Stimulated activated CD8-positive, alpha-beta memory T cell treated with anti-CD3 and anti-CD28 coated beads, Interleukin-12 subunit alpha, Interleukin-12 subunit beta, amount 100 ng/mL, for 1 hour (primary cell): ENCODE results near the gene OR5K2.

ENCODE experiments used
- DNase-seq: peaks from one replicate; pipeline ENCODE4 v3.0.0-alpha.2; 2020; ENCODE audit warnings: low read depth

Gene OR5K2

DNA sequence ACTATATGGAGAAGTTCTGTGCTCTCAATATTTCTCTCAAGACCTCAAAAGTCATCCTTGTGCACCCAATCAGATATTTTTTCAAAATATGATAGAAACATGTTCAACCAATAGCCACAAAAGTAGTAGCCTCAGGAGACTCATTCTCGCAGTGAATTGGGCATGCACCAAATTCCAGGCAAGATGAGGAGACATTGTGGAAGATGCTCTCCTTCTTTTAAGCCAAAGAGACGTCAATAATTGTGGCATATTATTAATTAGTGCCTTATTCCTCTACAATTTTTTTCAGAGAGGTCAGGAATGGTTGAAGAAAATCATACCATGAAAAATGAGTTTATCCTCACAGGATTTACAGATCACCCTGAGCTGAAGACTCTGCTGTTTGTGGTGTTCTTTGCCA, at the start of gene OR5K2:
TSS of gene OR5K2 (plus strand) at position 301 of the 400 bp plus-strand sequence. CDS start at position 301, 0 bp downstream.
- no peak for DNase-seq

DNA sequence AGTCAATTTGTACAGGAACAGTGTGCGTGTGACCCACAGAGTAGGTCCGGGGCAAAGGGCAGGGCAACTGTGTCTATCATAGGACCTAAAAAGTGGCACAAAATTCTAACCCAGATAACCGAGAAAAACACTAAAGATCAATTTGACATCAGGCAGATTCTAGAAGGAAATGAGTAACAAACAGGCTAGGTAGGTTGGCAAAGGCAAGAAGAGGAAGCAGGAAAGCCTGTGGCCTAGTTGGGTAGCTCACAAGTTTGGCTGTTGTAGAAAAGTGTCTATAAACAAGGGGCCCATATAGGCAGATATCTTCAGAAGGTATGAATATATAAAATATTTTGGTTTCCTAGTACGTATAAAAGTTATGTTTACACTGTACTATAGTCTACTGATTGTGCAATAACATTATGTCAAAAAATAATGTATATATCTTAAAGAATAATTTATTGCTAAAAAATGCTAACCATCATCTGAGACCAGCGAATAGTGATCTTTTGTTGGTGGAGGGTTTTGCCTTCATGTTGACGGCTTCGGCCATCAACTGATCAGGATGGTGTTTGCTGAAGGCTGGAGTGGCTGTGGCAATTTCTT, 47.8 kb upstream of the OR5K2 start:
- no peak for DNase-seq

DNA sequence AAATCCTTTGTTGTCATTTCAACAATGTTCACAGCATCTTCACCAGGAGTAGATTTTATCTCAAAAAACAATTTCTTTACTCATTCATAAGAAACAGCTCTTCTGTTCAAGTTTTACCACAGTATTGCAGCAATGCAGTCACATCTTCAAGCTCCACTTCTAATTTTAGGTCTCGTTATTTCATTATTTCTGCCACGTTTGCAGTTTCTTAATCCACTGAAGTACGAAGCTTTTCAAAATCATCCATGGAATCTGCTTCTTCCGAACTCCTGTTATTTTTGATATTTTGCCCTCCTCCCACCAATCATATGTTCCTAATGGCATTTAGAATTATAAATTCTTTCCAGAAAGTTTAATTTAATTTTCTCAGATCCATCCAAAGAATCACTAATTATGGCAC, 47.1 kb upstream of the OR5K2 start:
- no peak for DNase-seq

DNA sequence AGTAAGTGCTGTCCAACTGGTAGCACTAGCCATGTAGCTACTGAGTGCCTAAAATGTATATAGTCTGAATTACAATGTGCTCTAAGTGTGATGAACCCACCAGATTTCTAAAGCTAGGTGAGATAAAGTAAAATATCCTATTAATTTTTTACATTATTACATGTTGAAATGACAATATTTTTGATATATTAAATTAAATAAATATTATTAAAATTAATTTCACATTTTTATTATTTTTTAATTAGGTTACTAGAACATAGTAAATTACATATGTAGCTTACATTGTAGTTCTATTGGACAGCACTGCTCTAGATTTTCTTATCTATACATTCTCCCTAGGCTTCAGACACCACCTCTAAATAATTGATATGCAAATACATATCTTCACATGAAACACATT, 43.7 kb upstream of the OR5K2 start:
- DNase-seq, result no peak

DNA sequence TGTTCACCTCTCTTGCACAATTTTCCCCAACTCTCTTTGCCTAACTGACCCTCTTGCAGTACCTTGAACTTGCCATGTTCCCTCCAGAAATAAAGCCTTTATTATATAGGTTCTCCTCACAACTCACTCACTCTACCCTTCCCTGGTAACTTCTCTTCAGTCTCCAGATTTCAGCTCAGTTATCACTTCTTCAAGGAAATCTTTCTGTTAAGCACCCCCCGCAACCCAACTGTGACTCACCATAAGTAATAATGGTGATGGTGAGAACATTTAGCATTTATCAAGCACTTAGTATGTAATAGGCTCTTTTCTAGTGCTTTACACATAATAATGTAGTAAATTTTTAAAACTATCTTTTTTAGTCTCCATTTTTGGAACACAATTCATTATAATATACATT, 42.6 kb upstream of the OR5K2 start:
- no peak for DNase-seq

DNA sequence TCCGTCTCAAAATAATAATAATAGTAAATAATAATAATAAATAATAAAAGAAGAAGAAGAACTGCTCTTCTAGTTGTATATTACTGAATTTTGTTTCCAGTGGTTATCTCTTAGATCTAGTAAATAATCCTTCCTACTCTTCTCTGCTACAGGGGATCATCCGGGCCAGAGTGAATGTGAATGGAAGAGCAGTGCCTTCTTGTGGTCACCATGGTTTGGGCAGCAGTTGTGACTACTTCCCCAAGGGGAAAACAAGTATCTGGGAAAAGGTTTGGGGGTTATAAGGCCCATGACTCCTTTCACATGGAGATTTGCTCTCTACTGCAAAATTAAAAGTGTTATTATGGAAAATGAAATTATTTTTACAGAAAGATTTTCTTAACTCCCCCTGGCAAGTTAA, 39.9 kb upstream of the OR5K2 start:
- no peak for DNase-seq

DNA sequence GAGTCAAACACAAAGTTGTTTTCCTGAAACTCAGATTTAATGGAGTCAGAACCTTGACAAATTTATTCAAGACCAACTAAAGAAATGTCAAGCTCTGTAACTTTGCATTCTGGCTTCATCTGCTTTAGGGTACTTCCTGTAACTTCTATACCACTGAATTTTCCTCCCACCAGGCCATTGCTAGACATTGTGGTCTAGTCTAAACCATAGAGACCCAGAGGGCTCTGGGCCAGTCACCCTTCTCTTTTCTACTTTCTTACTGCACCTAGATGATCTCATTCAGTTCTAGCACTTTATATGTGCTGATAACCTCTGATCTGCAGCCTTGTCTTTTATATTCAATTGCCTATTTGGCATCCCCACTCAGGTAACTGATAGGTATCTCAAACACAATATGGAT, 37.3 kb upstream of the OR5K2 start:
- no peak for DNase-seq

DNA sequence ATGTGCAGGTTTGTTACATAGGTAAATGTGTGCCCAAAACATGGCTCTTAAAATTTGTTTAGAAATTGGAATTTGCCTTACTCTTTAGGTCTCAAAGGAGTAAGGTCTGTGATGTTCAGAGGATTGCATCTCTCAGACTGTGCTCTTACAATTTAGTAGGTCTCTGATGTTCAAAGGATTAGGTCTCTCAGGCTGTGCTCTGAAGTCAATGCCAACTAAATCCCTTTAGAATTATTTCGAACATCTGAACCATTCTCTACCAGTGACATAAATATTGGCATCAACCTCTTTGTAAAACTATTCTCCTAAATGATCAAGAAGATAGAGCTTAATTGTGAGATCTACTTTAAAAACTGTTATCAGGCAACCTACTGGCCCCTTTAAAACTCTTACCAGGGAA, 34.6 kb upstream of the OR5K2 start, which contains the start of gene OR5K1:
TSS of gene OR5K1 (plus strand) at position 301 of the 400 bp plus-strand sequence. CDS start 6,376 bp downstream, outside the sequence.
- no peak for DNase-seq

DNA sequence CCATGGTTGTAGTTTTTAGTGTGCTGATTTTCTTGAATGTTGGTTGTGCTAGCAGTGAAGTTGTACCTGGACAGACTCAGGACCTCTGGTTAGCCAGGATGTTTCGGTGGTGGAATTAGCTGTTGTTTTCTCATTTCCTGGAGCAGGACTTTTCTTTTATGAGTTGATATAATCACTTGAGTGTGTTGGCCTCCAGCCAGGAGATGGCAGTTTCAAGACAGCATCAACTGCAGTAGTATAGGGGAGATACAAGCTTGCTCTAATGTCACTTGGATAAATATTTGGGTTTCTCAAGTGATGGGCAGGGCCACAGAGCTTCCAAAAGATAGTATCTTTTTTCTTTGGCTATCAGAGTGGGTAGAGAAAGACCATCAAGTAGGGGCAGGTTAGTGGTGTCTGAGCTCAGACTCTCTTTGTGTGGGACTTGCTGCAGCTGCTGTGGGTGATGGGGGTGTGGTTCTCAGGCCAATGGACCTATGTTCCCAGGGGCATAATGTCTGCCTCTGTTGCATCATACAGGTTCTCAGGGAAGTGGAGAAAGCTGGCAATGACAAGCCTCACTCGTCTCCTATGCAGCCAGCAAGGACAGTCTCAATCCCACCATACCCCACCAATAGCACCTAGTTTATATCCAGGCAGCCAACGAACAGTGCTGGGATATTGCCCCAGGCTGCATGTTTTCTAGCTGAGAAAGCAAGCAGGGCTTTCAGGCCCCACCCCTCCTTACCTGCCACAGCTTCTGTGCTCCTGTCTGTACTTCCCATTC, 14.6 kb upstream of the OR5K2 start:
- DNase-seq, result no peak

DNA sequence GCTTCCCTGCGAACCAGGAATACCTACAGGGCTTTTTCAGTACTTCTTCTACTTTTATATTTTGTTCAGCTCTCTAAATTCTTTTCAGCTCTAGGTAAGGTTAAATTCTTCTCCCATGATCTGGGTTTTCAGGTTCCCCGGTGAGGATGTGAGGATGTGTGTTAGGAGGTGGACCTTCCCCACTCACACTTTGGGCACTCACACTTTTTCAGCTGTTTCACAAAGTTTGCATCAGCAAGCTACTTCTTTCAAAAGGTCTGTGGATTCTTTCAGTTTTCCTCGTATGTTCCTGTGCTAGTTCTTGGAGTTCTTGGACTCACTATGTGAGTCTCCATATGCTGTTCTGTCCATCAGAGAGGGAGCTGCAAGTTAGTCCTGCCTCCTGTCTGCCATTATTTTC, 13.9 kb upstream of the OR5K2 start:
- DNase-seq, result no peak

DNA sequence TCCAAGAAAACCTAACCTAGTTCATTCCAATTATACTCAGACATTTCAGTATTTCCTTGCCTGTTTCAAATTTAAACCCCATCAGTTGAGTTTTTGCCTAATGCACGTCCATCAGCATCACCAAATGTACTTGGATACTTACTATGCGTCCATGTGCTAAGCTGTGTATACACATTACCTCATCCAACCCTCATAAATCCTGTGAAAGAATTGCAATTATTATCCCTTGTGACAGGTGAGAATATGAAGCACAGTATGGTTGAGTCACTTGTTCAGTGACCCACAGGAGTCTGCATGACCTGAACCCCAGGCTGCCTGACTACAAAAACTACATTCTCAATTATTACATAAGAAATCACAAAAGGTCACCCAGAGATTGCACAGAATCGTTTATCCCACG, 2.5 kb downstream of the OR5K2 start:
- DNase-seq, result no peak

DNA sequence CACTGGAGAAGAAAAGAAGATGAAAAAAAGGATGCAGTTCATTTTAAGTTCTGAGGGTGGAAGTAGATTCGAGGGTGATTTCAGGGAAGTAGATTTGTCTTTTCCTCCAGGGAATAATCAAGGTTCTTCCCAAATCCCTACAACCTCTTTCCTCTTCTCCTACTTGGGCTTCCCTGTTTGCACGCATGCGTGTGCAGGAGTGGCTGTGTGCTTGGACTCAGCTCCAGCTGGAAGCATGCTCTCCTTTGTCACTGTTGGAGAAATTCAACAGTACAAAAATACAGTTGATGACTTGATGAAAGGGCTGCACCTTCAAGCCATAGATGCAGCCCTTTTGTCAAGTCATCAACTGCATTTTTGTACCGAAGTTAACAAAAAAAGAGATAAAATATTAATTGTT, 3.8 kb downstream of the OR5K2 start:
- DNase-seq, result no peak

DNA sequence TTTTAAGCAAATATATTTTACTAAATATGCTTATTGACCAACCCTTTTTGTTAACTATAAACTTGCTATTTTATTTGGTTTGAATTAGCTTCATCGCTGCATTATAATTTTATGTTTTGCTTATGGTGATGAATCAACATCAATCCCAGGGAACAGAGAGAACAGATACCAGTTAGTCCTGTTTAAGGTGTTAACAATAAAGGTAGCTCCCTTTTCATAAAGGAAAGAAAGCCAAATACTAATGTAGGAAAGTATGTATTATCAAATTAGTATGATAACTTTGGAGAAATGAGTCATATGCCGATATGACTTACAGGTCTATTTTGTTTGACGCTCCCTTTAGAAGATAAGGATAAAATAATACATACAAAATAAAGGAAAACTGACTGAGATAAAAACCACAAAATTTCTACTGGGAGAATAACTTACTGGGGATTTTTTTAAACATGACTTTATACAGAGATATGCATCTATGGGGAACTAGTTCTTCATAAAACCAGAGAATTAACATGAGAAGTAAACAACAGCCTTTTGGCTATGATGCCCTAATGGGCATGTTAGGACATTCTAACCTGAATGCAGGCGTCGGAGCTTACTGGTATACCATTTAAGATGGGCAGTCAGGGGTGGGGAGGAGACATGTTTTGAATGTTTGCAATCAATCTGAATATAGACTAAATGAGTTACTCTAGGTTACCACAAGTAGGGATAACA, 4.5 kb downstream of the OR5K2 start:
- no peak for DNase-seq

DNA sequence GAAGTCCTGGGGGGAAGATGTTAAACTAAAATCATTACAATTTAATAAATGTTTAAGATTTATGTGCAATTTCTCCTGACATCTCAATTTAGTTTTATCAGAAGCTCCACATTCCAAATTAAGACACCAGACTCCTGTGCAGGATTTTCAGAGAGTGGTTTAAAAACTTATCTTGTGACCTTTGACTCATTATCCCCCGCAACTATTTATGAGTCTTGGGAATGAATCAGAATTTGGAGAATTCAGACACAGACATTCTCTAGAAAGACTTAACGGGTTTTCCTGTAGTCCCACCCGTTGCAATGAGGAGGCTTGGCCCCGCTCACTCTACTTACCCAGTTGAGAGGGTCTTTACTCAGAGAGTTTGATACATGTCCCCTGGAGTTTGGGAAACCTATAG, 7.1 kb downstream of the OR5K2 start:
- DNase-seq, result no peak

DNA sequence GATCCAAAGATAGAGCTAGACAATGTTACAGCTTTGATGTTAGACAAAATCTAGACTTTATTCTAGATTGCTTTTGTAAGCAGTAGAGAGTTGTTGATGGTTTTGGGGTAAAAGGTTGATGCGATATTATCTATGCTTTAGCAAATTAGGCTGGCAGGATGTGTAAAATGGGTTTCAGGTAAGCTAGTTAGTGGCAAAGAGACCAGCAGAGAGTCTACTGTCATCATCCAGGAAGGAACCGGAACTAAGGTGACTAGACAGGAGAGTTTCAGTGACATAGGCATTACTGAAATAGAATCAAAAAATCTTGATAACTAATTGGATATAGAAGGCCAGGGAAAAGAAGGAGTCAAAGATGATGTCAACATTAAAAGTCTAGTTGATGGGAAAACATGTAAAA, 11.1 kb downstream of the OR5K2 start:
- DNase-seq, result no peak

DNA sequence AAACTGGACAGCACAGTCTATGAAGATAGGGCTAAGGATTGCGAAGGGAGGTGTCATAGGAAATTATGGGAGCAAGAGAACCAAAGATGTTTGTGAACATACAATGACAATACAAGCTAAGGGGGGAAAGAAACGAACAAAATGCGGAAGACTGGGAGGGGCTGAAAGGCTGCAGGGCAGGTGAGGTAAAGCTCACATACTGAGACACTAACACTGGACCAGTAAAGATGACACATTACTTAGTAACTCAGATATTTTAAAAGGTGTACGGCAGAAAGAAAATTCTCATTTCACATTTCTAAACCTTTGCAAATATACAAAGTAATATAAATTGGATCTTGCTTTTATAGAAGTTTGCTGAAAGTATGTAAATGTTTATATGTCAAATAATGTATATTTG, 15.1 kb downstream of the OR5K2 start:
- no peak for DNase-seq

DNA sequence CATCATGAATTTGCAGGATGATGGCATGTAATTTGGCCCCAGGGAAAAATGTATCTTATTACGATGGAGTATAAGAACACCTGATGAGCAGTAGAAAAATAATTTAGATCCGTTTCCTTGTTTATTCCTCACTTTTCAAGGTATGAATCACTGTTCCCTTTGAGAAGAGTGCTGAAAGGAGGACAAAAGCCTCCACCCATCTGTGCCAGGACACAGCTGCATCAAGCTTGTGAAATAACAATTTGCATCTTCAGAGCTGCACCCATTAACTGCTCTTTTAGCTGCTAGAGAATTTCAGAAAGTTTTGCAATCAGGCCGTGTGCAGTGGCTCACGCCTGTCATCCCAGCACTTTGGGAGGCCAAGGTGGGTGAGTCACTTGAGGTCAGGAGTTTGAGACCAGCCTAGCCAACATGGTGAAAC, 15.6 kb downstream of the OR5K2 start:
- no peak for DNase-seq

DNA sequence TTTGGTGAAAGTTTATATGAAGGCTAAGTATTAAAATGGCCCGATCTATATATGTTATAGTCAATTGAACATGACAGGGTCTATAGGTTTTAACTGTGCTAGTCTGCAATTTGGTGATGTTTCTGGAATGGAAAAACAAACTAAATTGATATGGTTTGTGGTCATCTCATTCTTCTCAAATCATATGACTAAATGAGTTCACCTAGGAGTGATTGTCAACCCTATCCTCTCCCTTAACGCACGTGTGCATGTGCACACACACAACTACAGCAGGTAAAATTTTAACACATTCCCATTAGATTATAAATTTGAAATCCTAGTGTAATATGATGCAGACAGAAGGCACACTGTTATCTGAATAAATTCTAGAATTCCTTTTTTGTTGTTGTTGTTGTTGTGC, 16.3 kb downstream of the OR5K2 start:
- no peak for DNase-seq

DNA sequence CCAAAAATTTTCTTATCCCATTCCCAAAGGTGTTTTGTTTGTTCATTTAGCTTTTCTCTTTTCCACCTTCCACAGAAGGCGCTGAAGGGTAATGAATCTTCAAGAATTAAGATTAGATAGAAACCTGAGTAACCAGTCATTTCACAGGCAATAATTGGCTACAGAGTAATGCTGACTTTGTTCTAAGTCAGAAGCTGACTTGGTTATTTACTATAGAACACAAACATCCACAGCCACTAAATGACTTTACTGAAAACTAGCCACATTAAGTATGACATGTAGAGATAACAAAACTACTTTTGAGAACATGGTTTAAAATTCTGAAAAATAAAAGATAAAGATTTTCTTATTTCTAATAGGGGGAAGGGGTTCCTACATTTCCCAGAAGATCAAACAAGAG, 17.5 kb downstream of the OR5K2 start:
- DNase-seq, result no peak

DNA sequence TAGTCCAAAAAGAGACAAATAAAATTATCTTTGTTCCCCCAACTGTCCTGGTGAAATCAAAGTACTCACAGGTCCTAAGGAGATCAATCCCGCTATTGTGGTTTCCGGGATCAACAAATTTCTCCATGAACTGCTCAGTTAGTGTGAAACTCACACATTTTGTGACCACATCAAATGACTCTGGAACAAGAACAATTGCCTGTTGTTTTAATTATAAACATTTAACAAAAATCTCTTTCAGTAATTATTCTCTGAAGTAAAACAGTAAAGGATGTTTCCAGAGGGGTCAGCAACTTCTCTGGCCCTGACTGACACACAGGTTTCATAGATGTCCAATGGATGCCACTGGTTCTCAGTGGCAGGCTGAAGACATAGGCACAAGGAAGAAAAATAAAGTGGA, 21.3 kb downstream of the OR5K2 start:
- no peak for DNase-seq

DNA sequence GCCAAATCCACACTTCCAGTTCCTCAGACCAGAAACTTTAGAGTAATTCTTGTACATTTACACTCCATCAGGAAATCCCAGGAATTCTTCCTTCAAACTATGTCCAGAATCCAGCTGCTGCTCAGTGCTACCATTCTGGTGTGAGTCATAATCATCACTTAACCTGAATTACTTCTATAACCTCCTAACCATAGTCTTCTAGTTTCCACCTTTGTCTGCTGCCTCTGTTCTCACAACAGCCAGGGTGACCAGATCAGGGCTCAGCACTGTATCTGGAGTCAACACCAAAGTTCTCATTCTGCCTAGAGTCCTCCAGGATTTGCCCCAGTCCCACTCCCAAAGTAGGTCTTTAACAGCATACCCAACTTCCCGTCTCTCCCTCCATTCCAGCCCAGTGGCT, 21.9 kb downstream of the OR5K2 start:
- no peak for DNase-seq

DNA sequence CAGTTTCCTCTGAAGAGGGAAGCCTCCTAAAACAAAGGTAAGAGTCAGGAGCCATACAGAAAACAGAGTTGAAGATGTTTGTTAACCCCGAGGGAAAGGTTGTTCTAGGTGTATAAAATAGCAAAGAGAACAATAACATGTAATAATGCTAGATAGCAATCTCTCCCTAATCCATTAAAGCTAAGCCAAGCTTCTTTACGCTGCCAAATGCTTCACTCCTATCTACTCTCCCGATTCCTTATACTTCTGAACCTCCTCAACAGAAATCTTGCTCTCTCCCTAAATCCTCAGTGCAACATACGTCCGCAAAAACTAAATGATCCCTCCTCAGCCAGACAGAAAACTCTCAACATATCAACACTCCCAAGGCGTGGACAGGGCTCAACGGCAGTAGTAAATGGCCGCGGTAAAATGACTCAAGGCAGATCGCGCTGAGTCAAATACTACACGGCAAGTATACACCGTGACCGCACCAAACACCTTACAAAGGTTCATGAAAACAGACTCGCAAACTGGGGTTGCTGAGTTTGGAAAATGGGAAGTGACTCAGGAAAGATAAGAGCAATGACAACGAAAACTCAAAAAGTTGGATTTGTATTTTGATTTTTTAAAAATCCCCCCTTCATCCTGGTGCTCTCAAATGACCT, 24.5 kb downstream of the OR5K2 start:
- DNase-seq, result peak; percentile 31
